Activated CD8-positive, alpha-beta memory T cell treated with anti-CD3 and anti-CD28 coated beads, Interleukin-2, amount 50 U/mL, for 4 hours (primary cell): ENCODE data around the gene HSPBP1.
"Not testable (repeated sequence)": the region's sequence is repeated elsewhere in the genome, so short reads cannot be mapped to it uniquely, and the experiment has no call there.

Source experiments
- DNase-seq: peaks from one replicate; pipeline ENCODE4 v3.0.0-alpha.2; 2020

The HSPBP1 gene

GRCh38 chr19:55230780-55231179, 49.1 kb downstream of the HSPBP1 start:
- no peak for DNase-seq

GRCh38 chr19:55230329-55230728, 49.6 kb downstream of the HSPBP1 start:
- DNase-seq: no peak

- no peak for DNase-seq
Measured at GRCh38 chr19:55229789-55230182, 50.1 kb downstream of the HSPBP1 start.

- no peak for DNase-seq
Measured at GRCh38 chr19:55229145-55229788, 50.6 kb downstream of the HSPBP1 start.

GRCh38 chr19:55228403-55229031, 51.4 kb downstream of the HSPBP1 start, which contains the start of gene TMEM86B:
TMEM86B (minus strand) TSS chr19:55228763; CDS start chr19:55228741, 22 bp downstream.
- DNase-seq: no peak

- no peak for DNase-seq
Measured at GRCh38 chr19:55228015-55228391, 51.9 kb downstream of the HSPBP1 start.

GRCh38 chr19:55227241-55228014, 52.5 kb downstream of the HSPBP1 start:
- DNase-seq: no peak

GRCh38 chr19:55226788-55227187, 53.1 kb downstream of the HSPBP1 start:
- DNase-seq: no peak

GRCh38 chr19:55226273-55226672, 53.6 kb downstream of the HSPBP1 start:
- DNase-seq: no peak

- no peak for DNase-seq
Measured at GRCh38 chr19:55225415-55225958, 54.4 kb downstream of the HSPBP1 start.

- DNase-seq: not testable (repeated sequence)
Measured at GRCh38 chr19:55224679-55225414, 55.1 kb downstream of the HSPBP1 start.

GRCh38 chr19:55224038-55224665, 55.8 kb downstream of the HSPBP1 start:
- DNase-seq: no peak

- no peak for DNase-seq
Measured at GRCh38 chr19:55223291-55224037, 56.4 kb downstream of the HSPBP1 start.

- DNase-seq: no peak
Measured at GRCh38 chr19:55220525-55220924, 59.4 kb downstream of the HSPBP1 start.

- DNase-seq: peak; percentile 41
Measured at GRCh38 chr19:55216461-55217198, 63.3 kb downstream of the HSPBP1 start.

GRCh38 chr19:55213547-55213946, 66.4 kb downstream of the HSPBP1 start:
- DNase-seq: no peak

GRCh38 chr19:55212447-55212846, 67.5 kb downstream of the HSPBP1 start:
- DNase-seq: peak; percentile 43
